ENCODE data around the gene TMED5.
"Not testable (repeated sequence)": the region's sequence is repeated elsewhere in the genome, so short reads cannot be mapped to it uniquely, and the experiment has no call there.

TMED5 gene

GRCh38 chr1:93179886-93180722 is at the start of gene TMED5:
TMED5 (minus strand) TSS chr1:93180413; CDS start chr1:93180242, 171 bp downstream.
- no peaks in the 10 kb centered on the region for H3K27me3 ChIP-seq (replicated peaks)
- peak; percentile 45 for TF ChIP-seq CTCF (IDR thresholded peaks at IDR 0.05; ENCODE audit: low read depth, low read length, missing control alignments)

GRCh38 chr1:93223023-93223675 is 42.9 kb upstream of the TMED5 start:
- no peak for TF ChIP-seq CTCF (IDR thresholded peaks at IDR 0.05; ENCODE audit: low read depth, low read length, missing control alignments)
- DNase-seq: no peak
- H3K36me3 ChIP-seq (replicated peaks): no peaks in the 10 kb centered on the region
- H3K4me3 ChIP-seq (ENCODE audit: low read depth, low read length): no peak overlapping the region
- no peaks in the 10 kb centered on the region for H3K27me3 ChIP-seq (replicated peaks)
- no peak overlapping the region for H3K27ac ChIP-seq
- in situ Hi-C loops (cut with HindIII; ENCODE audit: low pct_ligation_motif_present, low sequenced_read_pairs): no loop called here

More at GRCh38 chr1:93179886-93180722, at the start of gene TMED5:
- peak; percentile 97 for DNase-seq
- Histone ChIP-seq H3K36me3 (replicated peaks) (no peaks in the 10 kb centered on the region), H3K27ac (peak within 1 kb of the TSS; percentile 90), H3K4me3 (ENCODE audit: low read depth, low read length) (peak within 1 kb of the TSS; percentile 95)
- in situ Hi-C loops (cut with HindIII; ENCODE audit: low pct_ligation_motif_present, low sequenced_read_pairs): no loop called here

- Histone ChIP-seq H3K27ac (no peak overlapping the region), H3K4me3 (ENCODE audit: low read depth, low read length) (no peak overlapping the region), H3K27me3 (replicated peaks) (no peaks in the 10 kb centered on the region), H3K36me3 (replicated peaks) (no peaks in the 10 kb centered on the region)
- in situ Hi-C loops (cut with HindIII; ENCODE audit: low pct_ligation_motif_present, low sequenced_read_pairs): no loop called here
- no peak for DNase-seq
- TF ChIP-seq CTCF (IDR thresholded peaks at IDR 0.05; ENCODE audit: low read depth, low read length, missing control alignments): no peak
Observed at GRCh38 chr1:93221913-93222312, 41.7 kb upstream of the TMED5 start.

GRCh38 chr1:93220716-93221115 is 40.5 kb upstream of the TMED5 start:
- H3K36me3 ChIP-seq (replicated peaks); H3K27me3 ChIP-seq (replicated peaks); in situ Hi-C loops (cut with HindIII; ENCODE audit: low pct_ligation_motif_present, low sequenced_read_pairs); H3K4me3 ChIP-seq (ENCODE audit: low read depth, low read length); H3K27ac ChIP-seq; DNase-seq: not testable (repeated sequence)

- no peak for DNase-seq
- H3K27me3 ChIP-seq (replicated peaks): no peaks in the 10 kb centered on the region
- in situ Hi-C loops (cut with HindIII; ENCODE audit: low pct_ligation_motif_present, low sequenced_read_pairs): no loop called here
- TF ChIP-seq CTCF (IDR thresholded peaks at IDR 0.05; ENCODE audit: low read depth, low read length, missing control alignments): no peak
- H3K27ac ChIP-seq: no peak overlapping the region
- H3K36me3 ChIP-seq (replicated peaks): no peaks in the 10 kb centered on the region
- no peak overlapping the region for H3K4me3 ChIP-seq (ENCODE audit: low read depth, low read length)
Observed at GRCh38 chr1:93219443-93219842, 39.2 kb upstream of the TMED5 start.

- Histone ChIP-seq H3K4me3 (ENCODE audit: low read depth, low read length) (no peak overlapping the region), H3K27ac (no peak overlapping the region), H3K36me3 (replicated peaks) (no peaks in the 10 kb centered on the region), H3K27me3 (replicated peaks) (no peaks in the 10 kb centered on the region)
- no peak for DNase-seq
- in situ Hi-C loops (cut with HindIII; ENCODE audit: low pct_ligation_motif_present, low sequenced_read_pairs): no loop called here
- no peak for TF ChIP-seq CTCF (IDR thresholded peaks at IDR 0.05; ENCODE audit: low read depth, low read length, missing control alignments)
Observed at GRCh38 chr1:93215322-93215721, 35.1 kb upstream of the TMED5 start.
